NCI-H1417 treated with DMSO at 0.1 percent for 48 hours (cell line): ENCODE data around the gene PRR14.
"Not testable (repeated sequence)": the region's sequence is repeated elsewhere in the genome, so short reads cannot be mapped to it uniquely, and the experiment has no call there.

Experiments used
- DNase-seq: peaks from one replicate; lab custom pipeline; 2025; lab: John Stamatoyannopoulos, UW

Gene PRR14

GRCh38 chr16:30632454-30632853 is 18.3 kb upstream of the PRR14 start:
- DNase-seq, result not testable (repeated sequence)

- no peak for DNase-seq
These were observed 17.2 kb upstream of the PRR14 start for GRCh38 chr16:30633526-30633925.

DNA sequence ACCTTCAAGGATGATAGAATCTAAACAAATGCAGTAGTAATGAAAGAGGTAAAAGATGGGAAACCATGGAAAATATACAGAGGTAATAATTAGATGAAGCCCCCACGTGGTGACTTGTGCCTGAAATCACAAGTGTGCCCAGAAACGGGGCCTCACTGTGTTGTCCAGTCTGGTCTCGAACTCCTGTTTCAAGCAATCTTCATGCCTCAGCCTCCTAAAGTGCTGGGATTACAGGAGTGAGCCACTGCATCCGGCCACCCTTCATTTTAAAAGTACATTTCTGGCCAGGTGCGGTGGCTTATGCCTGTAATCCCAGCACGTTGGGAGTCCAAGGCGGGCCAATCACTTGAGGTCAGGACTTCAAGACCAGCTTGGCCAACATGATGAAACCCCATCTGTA is 14.2 kb upstream of the PRR14 start:
- DNase-seq, result no peak

GRCh38 chr16:30637139-30637538 is 13.6 kb upstream of the PRR14 start:
- DNase-seq, result not testable (repeated sequence)

- no peak for DNase-seq
These were observed 12.8 kb upstream of the PRR14 start for GRCh38 chr16:30637944-30638343.

DNA sequence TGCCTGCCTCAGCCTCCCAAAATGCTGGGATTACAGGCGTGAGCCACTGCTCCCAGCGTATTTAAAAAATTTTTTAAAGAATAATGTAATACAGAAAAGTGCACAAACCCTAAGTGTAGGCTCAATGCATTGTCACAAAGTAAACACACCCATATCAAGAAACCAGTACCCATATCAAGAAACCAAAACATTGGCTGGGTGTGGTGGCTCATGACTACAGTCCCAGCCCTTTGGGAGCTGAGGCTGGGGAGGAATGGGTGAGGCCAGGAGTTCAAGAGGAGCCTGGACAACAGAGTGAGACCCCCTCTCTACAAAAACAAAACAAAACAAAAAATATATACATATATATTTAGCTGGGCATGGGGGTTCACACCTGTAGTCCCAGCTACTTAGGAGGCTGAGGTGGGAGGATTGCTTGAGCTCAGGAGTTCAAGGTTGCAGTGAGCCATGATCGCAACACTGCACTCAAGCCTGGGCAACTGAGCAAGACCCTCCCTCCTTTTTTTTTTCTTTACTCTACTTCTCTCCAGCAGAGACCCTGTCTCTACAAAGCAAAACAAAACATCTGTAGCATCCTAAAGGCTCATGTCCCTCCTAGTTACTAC is 9.3 kb upstream of the PRR14 start:
- DNase-seq, result no peak

DNA sequence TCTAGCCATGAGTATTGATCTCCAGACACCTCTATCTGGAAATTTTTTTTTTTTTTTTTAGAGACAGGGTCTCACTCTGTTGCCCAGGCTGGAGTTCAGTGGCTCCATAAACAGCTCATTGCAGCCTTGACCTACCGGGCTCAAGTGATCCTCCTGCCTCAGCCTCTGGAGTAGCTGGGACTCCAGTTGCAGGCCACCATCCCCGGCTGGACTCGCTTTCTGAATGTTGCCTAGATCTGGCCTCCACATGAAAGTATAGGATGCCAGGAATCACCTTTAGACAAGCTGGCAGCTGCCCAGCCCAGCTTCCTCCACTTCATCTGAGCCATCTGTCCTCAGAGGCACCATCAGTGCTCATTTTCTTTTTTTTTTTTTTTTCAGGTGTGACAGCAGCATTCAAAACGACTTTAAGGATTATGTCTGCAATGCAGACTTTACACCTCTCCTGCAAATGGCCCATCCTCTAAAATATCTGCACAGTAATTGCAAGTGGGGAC is 6.4 kb upstream of the PRR14 start:
- no peak for DNase-seq

GRCh38 chr16:30645727-30646126 is 5.0 kb upstream of the PRR14 start:
- no peak for DNase-seq

GRCh38 chr16:30647274-30647571 is 3.5 kb upstream of the PRR14 start:
- DNase-seq, result no peak

DNA sequence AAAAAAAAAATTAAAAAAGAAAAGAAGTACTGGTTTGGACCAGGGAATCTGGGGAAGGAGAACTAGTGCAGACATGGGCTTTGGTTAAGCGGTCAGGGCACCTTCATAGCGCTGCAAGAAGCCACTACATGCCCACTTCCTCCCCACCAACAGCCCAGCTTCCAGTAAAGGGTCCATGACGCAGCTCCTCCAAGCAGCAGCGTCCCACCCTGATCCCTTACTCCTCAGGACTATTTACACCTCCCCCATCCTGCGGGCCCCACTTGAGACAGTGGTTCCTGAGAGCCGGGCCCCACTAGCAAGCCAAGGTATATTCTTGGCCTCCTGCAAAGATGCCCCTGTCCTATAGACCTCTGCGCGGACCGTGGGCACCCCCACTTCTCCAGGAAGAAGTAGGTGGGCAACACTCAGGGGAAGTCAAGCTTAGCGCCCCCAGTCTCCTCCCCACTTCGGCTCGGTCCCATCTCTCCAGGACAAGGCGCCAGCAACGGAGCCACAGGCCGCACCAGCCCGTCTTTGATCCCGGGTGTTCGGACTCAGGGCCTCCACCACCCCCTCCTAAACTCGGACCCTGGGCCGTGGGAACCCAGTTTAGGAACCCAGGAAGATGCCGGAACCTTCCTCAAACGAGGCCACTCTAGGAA is 913 bp upstream of the PRR14 start:
- no peak for DNase-seq

DNA sequence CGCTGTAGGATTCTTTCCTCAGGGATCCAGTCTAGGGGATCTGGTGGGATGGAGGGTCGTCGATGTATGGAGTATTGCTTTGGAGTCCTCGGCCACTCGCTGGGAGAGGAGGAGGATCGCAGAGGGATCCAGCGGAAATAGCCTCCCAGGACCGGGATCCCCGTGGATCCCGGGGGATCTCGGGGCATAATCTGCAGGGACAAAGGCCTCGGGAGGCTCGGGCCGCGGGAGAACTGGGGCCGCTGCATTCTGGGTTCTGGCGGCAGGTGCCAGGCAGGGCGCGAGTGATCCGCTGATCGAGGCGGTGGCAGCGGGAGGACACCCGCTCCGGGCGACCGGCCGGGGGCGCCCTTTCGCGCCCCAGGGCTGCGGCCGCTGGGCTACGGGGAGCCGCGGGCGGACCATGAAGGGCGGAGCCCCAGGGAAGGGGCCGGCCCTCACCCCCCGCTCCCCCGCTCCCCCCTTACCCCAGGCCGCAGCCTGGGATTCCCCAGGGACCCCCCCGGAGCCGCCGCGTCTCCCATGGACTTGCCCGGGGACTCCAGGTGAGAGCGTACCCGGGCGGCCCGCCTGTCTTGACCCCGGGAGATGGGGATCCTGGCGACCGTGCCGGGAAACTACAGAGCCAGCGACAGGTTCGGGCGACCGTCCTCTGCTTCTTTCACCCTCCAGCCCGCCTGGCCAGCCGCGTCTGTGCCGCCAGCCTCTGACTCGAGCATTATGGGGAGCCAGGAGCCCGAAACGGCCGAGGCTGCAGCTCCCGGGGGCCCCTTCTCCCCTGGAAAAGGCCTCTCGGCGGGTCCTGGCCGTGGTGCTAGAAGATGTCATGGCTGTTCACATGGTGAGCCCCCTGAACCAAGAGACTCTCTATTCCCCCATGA is 604 bp downstream of the PRR14 start:
- DNase-seq, result no peak

- DNase-seq, result no peak
These were observed 1.2 kb downstream of the PRR14 start for GRCh38 chr16:30652005-30652296.

- DNase-seq, result no peak
These were observed 2.0 kb downstream of the PRR14 start for GRCh38 chr16:30652718-30653117.

DNA sequence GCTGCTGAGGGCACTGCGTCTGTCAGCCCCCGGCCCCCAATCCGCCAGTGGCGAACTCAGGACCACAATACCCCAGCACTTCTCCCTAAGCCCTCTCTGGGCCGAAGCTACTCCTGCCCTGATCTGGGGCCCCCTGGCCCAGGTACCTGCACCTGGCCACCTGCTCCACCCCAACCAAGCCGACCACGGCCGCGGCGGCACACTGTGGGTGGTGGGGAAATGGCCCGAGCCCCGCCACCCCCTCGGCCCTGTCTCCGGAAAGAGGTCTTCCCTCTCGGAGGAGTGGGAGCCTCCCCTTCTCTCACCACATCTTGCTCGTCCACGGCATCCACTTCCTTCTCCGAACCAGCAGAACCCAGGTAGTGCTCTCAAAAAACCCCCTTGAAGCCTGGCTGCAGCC is 4.1 kb downstream of the PRR14 start:
- no peak for DNase-seq

- no peak for DNase-seq
These were observed 5.1 kb downstream of the PRR14 start for GRCh38 chr16:30655815-30656347.

DNA sequence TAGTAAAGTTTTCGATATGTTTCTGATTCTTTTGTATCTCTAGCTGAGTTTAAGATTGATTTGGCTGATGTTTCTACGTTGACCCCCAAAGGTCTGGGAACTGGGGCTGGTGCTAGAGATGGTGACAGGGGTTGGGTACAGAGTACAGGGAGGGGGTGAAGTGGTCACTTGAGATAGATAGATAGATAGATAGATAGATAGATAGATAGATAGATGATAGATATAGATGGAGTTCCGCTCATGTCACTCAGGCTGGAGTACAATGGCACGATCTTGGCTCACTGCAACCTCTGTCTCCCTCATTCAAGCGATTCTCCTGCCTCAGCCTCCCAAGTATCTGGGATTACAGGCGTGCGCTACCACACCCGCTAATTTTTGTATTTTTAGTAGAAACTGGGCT is 5.6 kb downstream of the PRR14 start:
- DNase-seq, result no peak

DNA sequence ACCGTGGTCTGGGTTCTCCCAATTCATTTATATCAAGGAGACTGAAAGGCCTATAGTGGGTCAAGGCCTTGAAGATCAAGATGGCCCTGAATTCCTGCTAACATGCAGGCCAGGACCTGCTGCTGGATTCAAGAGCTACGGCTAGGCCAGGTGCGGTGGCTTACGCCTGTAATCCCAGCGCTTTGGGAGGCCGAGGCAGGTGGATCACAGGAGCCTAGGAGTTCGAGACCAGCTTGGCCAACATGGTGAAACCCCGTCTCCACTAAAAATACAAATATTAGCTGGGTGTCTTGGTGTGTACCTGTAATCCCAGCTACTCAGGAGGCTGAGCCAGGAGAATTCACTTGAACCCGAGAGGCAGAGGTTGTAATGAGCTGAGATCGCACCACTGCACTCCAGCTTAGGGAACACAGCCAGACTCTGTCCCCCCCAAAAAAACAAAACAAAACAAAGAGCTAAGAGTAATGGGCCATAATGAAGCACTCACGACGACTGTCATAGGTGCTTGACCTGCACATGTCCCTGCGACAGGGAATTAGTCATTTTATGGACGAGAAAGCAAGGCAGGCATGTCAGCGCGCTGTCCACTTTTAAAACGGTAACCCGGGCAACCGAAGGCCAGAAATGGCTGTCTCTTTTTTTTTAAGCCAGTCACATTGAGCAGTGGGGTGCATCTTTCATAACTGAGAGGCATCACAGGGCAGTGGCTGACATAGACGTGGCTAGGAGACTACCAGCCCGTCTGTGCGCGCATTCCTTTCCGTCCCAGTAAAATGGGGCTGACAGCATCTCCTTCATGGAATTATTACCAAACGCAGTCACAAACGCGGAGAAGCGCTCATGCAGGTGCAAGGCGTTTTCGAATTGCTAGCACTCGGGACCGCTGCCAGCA is 6.5 kb downstream of the PRR14 start:
- DNase-seq, result no peak

DNA sequence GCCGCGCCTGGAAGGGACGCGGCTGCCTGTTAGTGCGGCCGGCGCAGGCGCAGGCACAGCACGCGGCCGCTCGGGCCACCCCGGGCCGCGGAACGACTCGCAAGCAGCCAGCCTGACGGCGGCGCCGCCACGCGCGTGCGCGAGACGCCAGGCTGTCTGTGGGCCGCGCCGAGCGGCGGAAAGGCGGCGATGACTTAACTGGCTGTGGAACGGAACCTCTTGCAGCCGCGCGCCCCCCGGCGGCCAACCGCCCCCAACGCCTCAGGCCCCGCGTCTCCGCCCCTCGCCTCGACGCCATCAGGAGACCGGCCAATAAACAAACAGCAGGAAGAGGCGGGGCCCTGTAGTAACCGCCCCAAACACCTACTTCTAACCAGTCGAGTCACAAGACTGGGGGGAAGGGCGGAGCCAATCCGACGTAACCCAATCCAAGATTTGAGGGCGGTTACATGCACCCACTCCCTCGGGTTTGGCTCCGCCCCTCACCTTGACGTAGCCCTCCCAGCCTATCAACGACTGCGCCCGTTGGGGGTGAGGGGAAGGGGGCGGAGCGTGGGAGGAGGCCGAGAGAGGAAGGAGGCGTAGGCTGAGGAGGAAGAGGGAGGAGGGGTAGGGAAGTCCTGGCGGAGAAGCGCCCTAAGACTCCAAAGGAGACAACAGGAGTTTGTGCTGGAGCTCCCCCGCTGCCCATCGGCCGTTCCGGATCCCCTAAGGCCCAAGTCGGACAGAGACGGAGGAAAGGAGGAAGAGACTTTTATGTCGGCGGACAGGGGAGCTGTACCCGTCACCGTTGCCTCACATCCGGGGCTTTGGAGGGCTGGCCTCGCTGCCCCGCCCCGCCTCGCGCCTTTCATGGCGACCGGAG is 7.3 kb downstream of the PRR14 start, which contains the start of gene FBRS:
Gene FBRS, plus strand, starts transcription at position 566 of the 865 bp plus-strand sequence. CDS start 1,088 bp downstream, outside the sequence.
- peak; percentile 98 for DNase-seq

DNA sequence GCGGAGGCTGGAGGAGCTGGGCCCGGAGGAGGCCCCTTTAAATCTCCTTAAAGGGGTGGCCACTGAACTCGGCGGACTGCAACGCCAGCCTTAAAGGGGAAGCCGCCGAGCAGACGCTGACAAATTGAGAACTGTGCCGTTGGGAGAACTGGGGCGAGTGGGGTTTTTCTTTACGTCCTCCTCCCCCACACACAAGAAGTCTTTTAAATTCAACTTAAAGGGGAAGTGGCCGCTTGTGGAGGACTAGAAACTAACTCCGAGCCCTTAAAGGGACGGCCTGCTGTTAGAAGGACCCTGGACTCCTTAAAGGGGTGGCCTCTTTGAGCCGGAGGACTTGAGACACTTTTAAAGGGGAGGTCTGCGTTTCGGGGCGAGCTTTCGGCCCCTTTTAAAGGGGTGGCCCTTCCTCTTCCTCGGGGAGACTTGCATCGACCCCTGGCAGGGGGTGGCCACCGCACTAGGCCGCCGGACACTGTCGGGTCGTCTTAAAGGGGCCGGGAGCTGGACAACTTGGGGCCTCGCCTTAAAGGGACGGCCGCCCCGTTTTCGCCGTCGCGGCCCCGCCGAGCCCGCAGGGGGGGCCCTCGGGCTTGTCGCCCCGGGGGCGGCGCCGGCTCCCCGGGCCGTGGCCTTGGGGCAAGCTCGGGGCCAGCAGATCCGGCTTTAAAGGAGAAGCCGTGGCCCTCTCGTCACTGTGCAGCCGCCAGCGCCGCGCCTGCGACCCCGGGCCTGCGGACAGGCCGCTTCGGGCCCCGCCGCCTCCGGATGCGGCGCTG is 8.2 kb downstream of the PRR14 start:
- no peak for DNase-seq
